ENCODE results near the gene RABGAP1L. TPM values are rescaled to one million over a fixed set of nuclear protein-coding genes. Genes with fewer than 3 reads are reported as not detected.

RABGAP1L gene
- total RNA-seq, 3 donors from 2014 or later = 46.1 to 74.7 (median 59.2) TPM

GRCh38 chr1:174217248-174217647 lies 57.9 kb downstream of the RABGAP1L start:
- DNase-seq = no peak
- Histone ChIP-seq H3K4me3 (no peak overlapping the region), H3K4me1 (ENCODE audit: low read depth) (no peaks in the 10 kb centered on the region), H3K36me3 (ENCODE audit: low read depth) (no peaks in the 10 kb centered on the region), H3K9me3 (no peaks in the 10 kb centered on the region)
- ATAC-seq = no peak
- intact Hi-C loops (cut with DNase I, micrococcal nuclease) = no loop called here
- TF ChIP-seq, protein P1, sequence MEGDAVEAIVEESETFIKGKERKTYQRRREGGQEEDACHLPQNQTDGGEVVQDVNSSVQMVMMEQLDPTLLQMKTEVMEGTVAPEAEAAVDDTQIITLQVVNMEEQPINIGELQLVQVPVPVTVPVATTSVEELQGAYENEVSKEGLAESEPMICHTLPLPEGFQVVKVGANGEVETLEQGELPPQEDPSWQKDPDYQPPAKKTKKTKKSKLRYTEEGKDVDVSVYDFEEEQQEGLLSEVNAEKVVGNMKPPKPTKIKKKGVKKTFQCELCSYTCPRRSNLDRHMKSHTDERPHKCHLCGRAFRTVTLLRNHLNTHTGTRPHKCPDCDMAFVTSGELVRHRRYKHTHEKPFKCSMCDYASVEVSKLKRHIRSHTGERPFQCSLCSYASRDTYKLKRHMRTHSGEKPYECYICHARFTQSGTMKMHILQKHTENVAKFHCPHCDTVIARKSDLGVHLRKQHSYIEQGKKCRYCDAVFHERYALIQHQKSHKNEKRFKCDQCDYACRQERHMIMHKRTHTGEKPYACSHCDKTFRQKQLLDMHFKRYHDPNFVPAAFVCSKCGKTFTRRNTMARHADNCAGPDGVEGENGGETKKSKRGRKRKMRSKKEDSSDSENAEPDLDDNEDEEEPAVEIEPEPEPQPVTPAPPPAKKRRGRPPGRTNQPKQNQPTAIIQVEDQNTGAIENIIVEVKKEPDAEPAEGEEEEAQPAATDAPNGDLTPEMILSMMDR (IDR thresholded peaks at IDR 0.05) = no peak

- H3K4me1 ChIP-seq (ENCODE audit: low read depth) = no peaks in the 10 kb centered on the region
- ATAC-seq = peak; percentile 57
- intact Hi-C loops (cut with DNase I, micrococcal nuclease) = no loop called here
- H3K4me3 ChIP-seq = no peak overlapping the region
- TF ChIP-seq, protein P1 (IDR thresholded peaks at IDR 0.05) = peak; percentile 15
- no peaks in the 10 kb centered on the region for H3K36me3 ChIP-seq (ENCODE audit: low read depth)
- DNase-seq = no peak
- H3K9me3 ChIP-seq = no peaks in the 10 kb centered on the region
Measured at GRCh38 chr1:174217787-174218574, 58.7 kb downstream of the RABGAP1L start.

- no peak overlapping the region for H3K4me3 ChIP-seq
- DNase-seq = no peak
- intact Hi-C loops (cut with DNase I, micrococcal nuclease) = no loop called here
- H3K4me1 ChIP-seq (ENCODE audit: low read depth) = no peaks in the 10 kb centered on the region
- TF ChIP-seq, protein P1 (IDR thresholded peaks at IDR 0.05) = no peak
- ATAC-seq = no peak
- H3K36me3 ChIP-seq (ENCODE audit: low read depth) = no peaks in the 10 kb centered on the region
- H3K9me3 ChIP-seq = no peaks in the 10 kb centered on the region
Measured at GRCh38 chr1:174218983-174219382, 59.7 kb downstream of the RABGAP1L start.

GRCh38 chr1:174219606-174220370 lies 60.5 kb downstream of the RABGAP1L start:
- no peaks in the 10 kb centered on the region for H3K4me1 ChIP-seq (ENCODE audit: low read depth)
- no peaks in the 10 kb centered on the region for H3K36me3 ChIP-seq (ENCODE audit: low read depth)
- H3K9me3 ChIP-seq = no peaks in the 10 kb centered on the region
- TF ChIP-seq, protein P1 (IDR thresholded peaks at IDR 0.05) = no peak
- H3K4me3 ChIP-seq = no peak overlapping the region
- ATAC-seq = no peak
- intact Hi-C loops (cut with DNase I, micrococcal nuclease) = no loop called here
- DNase-seq = no peak

DNA sequence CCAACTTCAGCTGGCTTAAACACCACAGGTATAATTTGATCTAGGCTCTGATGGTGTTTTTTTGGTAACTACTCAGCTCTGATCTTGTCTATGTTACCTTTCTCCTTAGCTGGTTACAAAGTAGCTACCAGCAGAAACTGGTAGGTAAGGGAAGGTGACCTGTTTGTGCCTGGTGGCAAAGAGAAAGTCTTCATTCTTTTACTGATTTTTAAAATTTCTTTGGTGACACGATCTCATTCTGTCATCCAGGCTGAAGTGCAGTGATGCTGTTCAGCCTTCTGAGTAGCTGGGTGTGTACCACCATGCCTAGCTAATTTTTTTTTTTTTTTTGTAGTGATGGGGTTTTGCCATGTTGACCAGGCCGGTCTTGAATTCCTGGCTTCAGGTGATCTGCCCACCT lies 62.4 kb downstream of the RABGAP1L start:
- no peak for ATAC-seq
- no peak for DNase-seq
- TF ChIP-seq, protein P1 (IDR thresholded peaks at IDR 0.05) = no peak
- Histone ChIP-seq H3K4me1 (ENCODE audit: low read depth) (no peaks in the 10 kb centered on the region), H3K9me3 (no peaks in the 10 kb centered on the region), H3K36me3 (ENCODE audit: low read depth) (no peaks in the 10 kb centered on the region), H3K4me3 (no peak overlapping the region)
- intact Hi-C loops (cut with DNase I, micrococcal nuclease) = no loop called here

Measured in mucosa of descending colon (tissue), 3 donors.